Activated CD4-positive, alpha-beta memory T cell treated with anti-CD3 and anti-CD28 coated beads for 36 hours (primary cell): ENCODE data around the gene ASF1A. TPM values are rescaled to one million over a fixed set of nuclear protein-coding genes. Genes with fewer than 3 reads are reported as not detected.

Experiments
- CTCF ChIA-PET: fragments of 350-600 bp; sonication (Branson Sonifier 250); formaldehyde crosslinking; loops from one replicate; lab custom pipeline; 2021; ENCODE audit warnings: antibody characterized with exemption, inconsistent platforms; lab: Charles Lee
- POLR2A ChIA-PET: fragments of 350-600 bp; sonication (Branson Sonifier 250); formaldehyde crosslinking; loops from one replicate; lab custom pipeline; 2021; ENCODE audit warnings: antibody characterized with exemption; lab: Charles Lee
- DNase-seq: peaks from one replicate; pipeline ENCODE4 v3.0.0-alpha.2; 2020
- H3K27ac Mint-ChIP-seq: one replicate; pipeline ENCODE4 v1.8.0; 2021; ENCODE audit warnings: mixed read lengths
- H3K27me3 Mint-ChIP-seq: one replicate; pipeline ENCODE4 v1.8.0; 2021; ENCODE audit warnings: mixed read lengths
- H3K36me3 Mint-ChIP-seq: one replicate; pipeline ENCODE4 v1.8.0; 2021; ENCODE audit warnings: mixed read lengths
- H3K4me1 Mint-ChIP-seq: one replicate; pipeline ENCODE4 v1.8.0; 2021; ENCODE audit warnings: low read depth, mixed read lengths
- H3K4me3 Mint-ChIP-seq: one replicate; pipeline ENCODE4 v1.8.0; 2021; ENCODE audit warnings: mild to moderate bottlenecking, mixed read lengths
- H3K9me3 Mint-ChIP-seq: one replicate; pipeline ENCODE4 v1.8.0; 2021; ENCODE audit warnings: mixed read lengths
- intact Hi-C: fragments of 100-400 bp; cut with micrococcal nuclease; formaldehyde crosslinking; loops from one replicate; pipeline ENCODE4 v1.15.1; 2023
- total RNA-seq, 2 experiments: library from RNA; stranded (reverse); gene quantifications; one replicate each; pipeline ENCODE4 v1.2.3, GENCODE V29; 2021

ASF1A gene
- total RNA-seq, 2 experiments from 2014 or later = 32.5 to 32.7 TPM

DNA sequence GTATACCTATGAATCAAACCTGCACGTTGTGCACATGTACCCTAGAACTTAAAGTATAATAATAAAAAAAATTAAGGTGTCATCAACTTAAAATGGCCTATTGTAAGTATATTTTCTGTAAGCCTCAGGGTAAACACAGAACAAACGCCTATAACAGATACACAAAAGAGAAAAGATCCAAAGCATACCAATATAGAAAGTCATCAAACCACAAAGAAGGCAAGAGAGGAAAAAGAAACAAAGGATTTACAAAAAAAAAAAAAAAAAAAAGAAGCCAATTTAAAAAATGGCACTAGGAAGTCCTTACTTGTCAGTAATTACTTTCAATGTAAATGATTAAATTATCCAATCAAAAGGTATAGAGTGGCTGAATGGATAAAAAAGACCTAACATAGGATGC, 24.6 kb upstream of the ASF1A start:
- H3K27ac Mint-ChIP-seq = no peak overlapping the region
- H3K9me3 Mint-ChIP-seq = peaks cover 20% of the 10 kb centered on the region
- no peak overlapping the region for H3K4me3 Mint-ChIP-seq
- peaks cover 30% of the 10 kb centered on the region for H3K36me3 Mint-ChIP-seq
- peaks cover 44% of the 10 kb centered on the region for H3K4me1 Mint-ChIP-seq
- POLR2A ChIA-PET = no interaction called here
- no peak for DNase-seq
- intact Hi-C loops = no loop called here
- H3K27me3 Mint-ChIP-seq = no peaks in the 10 kb centered on the region
- CTCF ChIA-PET = no interaction called here

DNA sequence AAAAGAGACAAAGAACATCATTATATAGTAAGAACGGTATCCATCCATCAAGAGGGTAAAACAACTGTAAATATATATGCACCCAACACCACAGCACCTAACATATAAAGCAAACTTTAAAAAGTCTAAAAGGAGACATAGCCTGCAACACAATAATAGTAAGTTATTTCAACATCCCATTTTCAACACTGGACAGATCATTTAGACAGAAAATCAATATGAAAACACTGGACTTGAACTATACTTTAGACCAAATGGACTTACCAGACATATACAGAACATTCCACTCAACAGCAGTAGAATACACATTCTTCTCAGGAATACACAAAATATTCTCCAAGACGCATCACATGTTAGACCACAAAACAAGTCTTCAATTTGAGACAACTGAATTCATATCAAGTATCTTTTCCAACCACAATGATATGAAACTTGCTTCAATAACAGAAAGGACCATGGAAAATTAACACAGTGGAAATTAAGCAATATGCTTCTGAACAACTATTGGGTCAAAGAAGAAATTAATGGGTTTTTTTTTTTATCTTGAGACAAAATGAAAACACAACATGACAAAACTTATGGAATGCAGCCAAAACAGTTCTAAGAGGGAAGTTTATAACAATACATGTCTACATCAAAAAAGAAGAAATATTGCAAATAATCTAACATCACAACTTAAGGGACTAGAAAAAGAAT, 23.9 kb upstream of the ASF1A start:
- Mint-ChIP-seq H3K4me1 (peaks cover 37% of the 10 kb centered on the region), H3K9me3 (peaks cover 20% of the 10 kb centered on the region), H3K27ac (no peak overlapping the region), H3K36me3 (peaks cover 30% of the 10 kb centered on the region), H3K27me3 (no peaks in the 10 kb centered on the region), H3K4me3 (no peak overlapping the region)
- intact Hi-C loops = no loop called here
- ChIA-PET POLR2A (no interaction called here), CTCF (no interaction called here)
- no peak for DNase-seq

DNA sequence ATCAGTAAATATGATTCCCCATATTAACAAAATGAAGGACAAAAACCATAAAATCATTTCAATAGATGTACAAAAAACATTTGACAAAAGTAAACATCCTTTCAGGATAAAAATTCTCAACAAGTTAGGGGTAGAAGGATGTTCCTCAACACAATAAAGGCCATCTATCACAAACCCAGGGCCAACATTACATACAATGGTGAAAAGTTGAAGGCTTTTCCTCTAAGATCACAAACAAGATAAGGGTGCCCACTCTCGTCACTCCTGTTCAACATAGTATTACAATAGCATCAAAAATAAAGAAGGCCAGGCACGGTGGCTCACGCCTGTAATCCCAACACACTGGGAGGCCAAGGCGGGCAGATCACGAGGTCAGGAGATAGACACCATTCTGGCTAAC, 22.6 kb upstream of the ASF1A start:
- Mint-ChIP-seq H3K36me3 (peaks cover 27% of the 10 kb centered on the region), H3K4me3 (no peak overlapping the region), H3K4me1 (peaks cover 42% of the 10 kb centered on the region), H3K27me3 (no peaks in the 10 kb centered on the region), H3K27ac (no peak overlapping the region), H3K9me3 (peaks cover 16% of the 10 kb centered on the region)
- ChIA-PET CTCF (no interaction called here), POLR2A (no interaction called here)
- DNase-seq = no peak
- intact Hi-C loops = no loop called here

GRCh38 chr6:118872318-118872717, 21.6 kb upstream of the ASF1A start:
- H3K4me3 Mint-ChIP-seq = no peak overlapping the region
- no peak overlapping the region for H3K27ac Mint-ChIP-seq
- H3K9me3 Mint-ChIP-seq = peaks cover 13% of the 10 kb centered on the region
- no peak for DNase-seq
- peaks cover 41% of the 10 kb centered on the region for H3K4me1 Mint-ChIP-seq
- peaks cover 23% of the 10 kb centered on the region for H3K36me3 Mint-ChIP-seq
- intact Hi-C loops = no loop called here
- no peaks in the 10 kb centered on the region for H3K27me3 Mint-ChIP-seq
- POLR2A ChIA-PET = no interaction called here
- CTCF ChIA-PET = interaction anchor here (0.6 kb wide), 1 partner anchor 13 kb away, joined by 4 read pairs; no protein-coding TSS in a partner anchor

GRCh38 chr6:118872726-118873125, 21.2 kb upstream of the ASF1A start:
- Mint-ChIP-seq H3K4me1 (peaks cover 45% of the 10 kb centered on the region), H3K27ac (no peak overlapping the region), H3K27me3 (no peaks in the 10 kb centered on the region), H3K36me3 (peaks cover 23% of the 10 kb centered on the region), H3K4me3 (no peak overlapping the region), H3K9me3 (peaks cover 13% of the 10 kb centered on the region)
- CTCF ChIA-PET = no interaction called here
- POLR2A ChIA-PET = no interaction called here
- intact Hi-C loops = no loop called here
- no peak for DNase-seq

DNA sequence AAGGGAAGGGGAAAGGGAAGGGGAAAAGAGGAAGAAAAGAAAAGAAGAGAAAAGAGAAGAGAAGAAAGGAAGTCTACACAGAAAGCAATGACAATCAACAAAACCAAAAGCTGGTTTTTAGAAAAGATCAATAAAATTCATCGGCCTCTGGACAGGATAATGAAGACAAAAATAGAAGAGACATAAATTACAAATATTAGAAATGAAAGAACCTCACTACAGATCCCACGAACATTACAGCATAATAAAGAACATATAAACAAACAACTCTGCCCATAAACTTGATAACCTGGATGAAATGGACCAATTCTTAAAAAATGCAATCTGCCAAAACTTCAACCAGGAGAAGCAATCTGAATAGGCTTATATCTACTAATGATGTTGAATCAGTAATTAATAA, 20.7 kb upstream of the ASF1A start:
- no peak for DNase-seq
- Mint-ChIP-seq H3K27me3 (no peaks in the 10 kb centered on the region), H3K9me3 (peaks cover 13% of the 10 kb centered on the region), H3K4me1 (peaks cover 48% of the 10 kb centered on the region), H3K36me3 (peaks cover 22% of the 10 kb centered on the region), H3K4me3 (no peak overlapping the region), H3K27ac (no peak overlapping the region)
- intact Hi-C loops = no loop called here
- CTCF ChIA-PET = no interaction called here
- POLR2A ChIA-PET = no interaction called here

DNA sequence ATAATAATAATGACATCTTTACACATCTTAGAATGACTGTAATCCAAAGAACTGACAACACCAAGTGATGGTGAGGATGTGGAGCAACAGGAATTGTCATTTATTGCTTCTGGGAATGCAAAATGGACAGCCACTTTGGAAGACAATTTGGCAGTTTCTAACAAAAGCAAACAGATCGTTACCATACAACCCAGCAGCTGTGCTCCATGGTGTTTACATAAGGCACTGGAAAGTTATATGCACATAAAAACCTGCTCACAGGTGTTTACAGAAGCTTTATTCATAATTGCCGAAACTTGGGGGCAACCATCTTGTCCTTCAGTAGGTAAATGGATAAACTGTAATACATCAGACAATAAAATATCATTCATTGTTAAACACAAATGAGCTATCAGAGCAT, 18.3 kb upstream of the ASF1A start:
- intact Hi-C loops = no loop called here
- DNase-seq = no peak
- H3K4me1 Mint-ChIP-seq = peaks cover 46% of the 10 kb centered on the region
- no peaks in the 10 kb centered on the region for H3K9me3 Mint-ChIP-seq
- peaks cover 13% of the 10 kb centered on the region for H3K36me3 Mint-ChIP-seq
- no peaks in the 10 kb centered on the region for H3K27me3 Mint-ChIP-seq
- POLR2A ChIA-PET = no interaction called here
- H3K27ac Mint-ChIP-seq = no peak overlapping the region
- H3K4me3 Mint-ChIP-seq = no peak overlapping the region
- CTCF ChIA-PET = interaction anchor here (1.5 kb wide), 1 partner anchor 21 kb away, joined by 3 read pairs; no protein-coding TSS in a partner anchor

DNA sequence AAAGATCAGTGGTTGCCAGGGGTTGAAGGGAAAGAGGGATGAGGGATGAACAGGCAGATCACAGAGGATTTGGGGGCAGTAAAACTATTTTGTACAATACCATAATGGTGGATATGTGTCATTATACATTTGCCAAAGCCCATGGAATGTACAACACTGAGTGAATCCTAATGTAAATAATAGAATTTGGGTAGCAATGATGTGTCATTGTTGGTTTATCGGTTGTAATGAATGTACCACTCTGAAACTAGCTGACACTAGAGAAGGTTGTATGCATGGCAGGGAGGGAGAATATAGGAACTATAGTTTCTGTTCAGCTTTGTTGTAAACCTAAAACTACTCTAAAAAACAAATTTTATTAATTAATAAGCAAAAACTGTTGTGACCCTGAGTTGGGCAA, 17.8 kb upstream of the ASF1A start:
- CTCF ChIA-PET = interaction anchor here (1.5 kb wide), 1 partner anchor 20 kb away, joined by 3 read pairs; no protein-coding TSS in a partner anchor
- no peak for DNase-seq
- Mint-ChIP-seq H3K9me3 (no peaks in the 10 kb centered on the region), H3K27ac (no peak overlapping the region), H3K4me1 (peaks cover 46% of the 10 kb centered on the region), H3K36me3 (peaks cover 11% of the 10 kb centered on the region), H3K4me3 (no peak overlapping the region), H3K27me3 (no peaks in the 10 kb centered on the region)
- POLR2A ChIA-PET = no interaction called here
- intact Hi-C loops = no loop called here

DNA sequence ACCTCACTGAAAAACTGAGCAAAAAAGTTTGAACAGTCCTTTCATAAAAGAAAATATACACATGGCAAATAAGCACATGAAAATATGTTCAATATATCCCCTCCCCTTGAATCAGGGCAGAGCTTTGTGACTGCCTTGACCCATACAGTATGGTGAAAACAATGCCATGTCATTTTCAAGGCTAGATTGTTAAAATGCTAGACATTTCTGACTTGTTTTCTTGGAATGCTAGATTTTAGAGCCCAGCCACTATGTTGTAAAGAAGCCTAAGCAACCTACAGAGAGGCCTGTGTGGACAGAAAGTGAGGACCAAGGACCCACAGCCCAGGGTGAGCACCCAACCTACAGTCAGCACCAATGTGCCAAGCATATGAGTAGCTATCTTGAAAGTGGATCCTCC, 17.1 kb upstream of the ASF1A start:
- Mint-ChIP-seq H3K4me1 (peaks cover 50% of the 10 kb centered on the region), H3K27ac (no peak overlapping the region), H3K27me3 (no peaks in the 10 kb centered on the region), H3K4me3 (no peak overlapping the region), H3K9me3 (no peaks in the 10 kb centered on the region), H3K36me3 (peaks cover 6% of the 10 kb centered on the region)
- CTCF ChIA-PET = interaction anchor here (1.5 kb wide), 1 partner anchor 20 kb away, joined by 3 read pairs; no protein-coding TSS in a partner anchor
- intact Hi-C loops = no loop called here
- no peak for DNase-seq
- POLR2A ChIA-PET = no interaction called here

GRCh38 chr6:118877806-118878205, 16.1 kb upstream of the ASF1A start:
- Mint-ChIP-seq H3K36me3 (peaks cover 4% of the 10 kb centered on the region), H3K27me3 (no peaks in the 10 kb centered on the region), H3K4me1 (peaks cover 57% of the 10 kb centered on the region), H3K27ac (no peak overlapping the region), H3K4me3 (no peak overlapping the region), H3K9me3 (no peaks in the 10 kb centered on the region)
- intact Hi-C loops = no loop called here
- ChIA-PET CTCF (no interaction called here), POLR2A (no interaction called here)
- no peak for DNase-seq

DNA sequence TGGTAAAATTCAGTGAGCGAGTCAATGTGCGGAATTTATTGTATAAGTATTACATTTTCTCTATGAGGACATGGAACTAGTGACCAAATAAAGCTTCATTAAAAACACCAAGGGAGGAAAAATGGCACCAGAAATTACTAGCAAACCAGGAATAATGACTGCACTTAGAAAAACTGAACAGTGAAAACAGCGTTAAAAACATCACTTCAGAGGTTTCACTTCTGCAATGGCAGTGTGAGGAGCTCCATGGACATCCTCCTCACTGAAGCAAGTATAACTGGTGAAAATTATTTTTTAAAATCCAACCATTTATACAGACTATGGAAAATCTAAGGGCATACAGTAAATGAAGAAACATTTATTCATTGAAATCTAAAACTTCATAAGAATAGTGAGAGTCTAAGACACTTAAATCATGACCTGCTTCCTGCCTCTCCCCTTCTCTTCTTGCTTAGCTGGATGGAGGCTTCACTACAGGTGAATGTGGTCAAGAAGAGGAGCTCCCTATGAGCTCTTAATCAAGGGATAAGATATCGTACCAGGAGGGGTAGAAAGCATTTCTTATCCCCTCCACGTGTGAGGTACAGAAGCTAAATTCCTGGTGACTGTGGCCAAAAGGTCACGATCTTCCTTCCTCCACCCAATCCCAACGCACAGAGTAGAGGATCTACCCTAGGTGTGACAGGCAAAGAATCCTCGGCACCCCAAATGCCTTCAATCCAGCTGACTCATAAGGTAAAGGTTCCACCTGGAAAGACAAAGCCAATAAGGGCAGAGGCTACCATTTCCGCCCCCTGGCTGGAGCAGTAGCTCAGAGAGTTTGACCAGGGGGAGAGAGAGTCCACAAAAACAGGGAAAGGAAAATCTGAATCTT, 12.3 kb upstream of the ASF1A start:
- H3K4me1 Mint-ChIP-seq = peaks cover 78% of the 10 kb centered on the region
- no peaks in the 10 kb centered on the region for H3K27me3 Mint-ChIP-seq
- no peaks in the 10 kb centered on the region for H3K9me3 Mint-ChIP-seq
- no peak for DNase-seq
- POLR2A ChIA-PET = interaction anchor here (0.8 to 1.4 kb wide), 2 partner anchors 8 to 10 kb away, joined by 3 to 4 read pairs; no protein-coding TSS in a partner anchor
- peaks cover 2% of the 10 kb centered on the region for H3K36me3 Mint-ChIP-seq
- intact Hi-C loops = no loop called here
- H3K4me3 Mint-ChIP-seq = no peak overlapping the region
- CTCF ChIA-PET = interaction anchor here (0.8 to 2.2 kb wide), 3 partner anchors 9 to 15 kb away, joined by 3 to 8 read pairs (median 7); partner anchors contain the start of gene ASF1A
- no peak overlapping the region for H3K27ac Mint-ChIP-seq

- Mint-ChIP-seq H3K27ac (no peak overlapping the region), H3K4me3 (no peak overlapping the region), H3K36me3 (peaks cover 2% of the 10 kb centered on the region), H3K4me1 (peaks cover 81% of the 10 kb centered on the region), H3K9me3 (no peaks in the 10 kb centered on the region), H3K27me3 (no peaks in the 10 kb centered on the region)
- no peak for DNase-seq
- ChIA-PET POLR2A (interaction anchor here (1.4 kb wide), 1 partner anchor 9 kb away, joined by 4 read pairs; no protein-coding TSS in a partner anchor), CTCF (interaction anchor here (2.0 to 2.2 kb wide), 2 partner anchors 9 to 12 kb away, joined by 7 to 8 read pairs; partner anchors contain the start of gene ASF1A)
- intact Hi-C loops = no loop called here
These were observed 11.5 kb upstream of the ASF1A start for GRCh38 chr6:118882314-118882905.
